NCI-H446 (cell line): ENCODE results near the gene COL19A1.
A peak's percentile ranks its signal among the peaks of the same experiment; 100 is the strongest.

Experiments used
- DNase-seq, 2 experiments: peaks; one replicate each; lab custom pipeline; 2025; lab: John Stamatoyannopoulos, UW

COL19A1 gene

DNA sequence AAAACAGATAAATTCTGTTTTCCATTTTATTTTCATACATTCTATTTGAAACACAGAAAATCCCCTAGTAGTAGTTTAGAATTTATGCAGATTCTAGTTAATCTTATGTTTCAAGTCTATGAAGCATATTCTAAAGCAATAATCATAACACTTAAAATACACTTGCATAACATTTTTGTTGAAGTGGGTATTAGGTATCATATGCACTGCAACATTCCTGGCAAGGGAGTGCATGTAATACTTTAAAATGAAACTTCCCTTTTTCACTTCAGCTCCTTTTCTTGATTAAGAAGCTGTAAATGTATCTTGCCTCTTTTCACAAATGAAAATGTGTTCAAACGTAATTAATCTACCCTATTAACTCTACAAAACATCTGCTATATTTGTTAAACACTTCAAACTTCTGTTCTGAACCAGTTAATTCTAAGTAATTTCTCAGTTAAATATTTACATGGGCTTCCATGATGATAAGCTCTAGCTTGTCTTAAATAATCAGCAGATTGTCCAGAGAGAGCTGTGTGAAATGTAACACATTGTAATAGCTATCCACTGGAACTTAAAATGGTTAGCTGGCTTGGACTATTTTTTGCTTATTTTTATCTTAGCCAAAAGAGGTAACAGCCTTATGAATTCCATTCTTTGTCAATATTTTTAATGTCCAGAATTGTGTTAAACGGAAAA is 192.8 kb downstream of the COL19A1 start:
- DNase-seq = no peak

- no peak for DNase-seq
Measured at GRCh38 chr6:70060680-70061079, 194.3 kb downstream of the COL19A1 start.

- DNase-seq = no peak
Measured at GRCh38 chr6:70061546-70061945, 195.2 kb downstream of the COL19A1 start.

DNA sequence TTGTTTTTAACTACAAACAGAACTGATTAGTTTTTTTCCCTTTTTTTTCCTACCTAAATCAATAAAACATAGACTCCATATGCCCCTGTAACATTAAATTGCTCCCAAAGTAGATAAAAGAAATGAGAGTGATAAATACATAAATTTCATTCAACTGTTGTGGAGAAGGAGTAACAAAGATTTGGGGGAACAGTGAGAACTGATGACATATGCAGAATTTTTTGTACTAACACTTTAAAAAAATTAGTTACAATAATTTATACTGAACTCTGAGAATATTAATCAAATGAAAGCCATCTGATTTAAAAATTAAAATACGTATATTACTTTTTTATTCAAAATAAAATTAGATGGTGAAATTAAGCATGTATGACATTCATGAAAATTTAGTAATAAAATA is 195.7 kb downstream of the COL19A1 start:
- DNase-seq = no peak

GRCh38 chr6:70072540-70073179 is 206.3 kb downstream of the COL19A1 start:
- DNase-seq = no peak

DNA sequence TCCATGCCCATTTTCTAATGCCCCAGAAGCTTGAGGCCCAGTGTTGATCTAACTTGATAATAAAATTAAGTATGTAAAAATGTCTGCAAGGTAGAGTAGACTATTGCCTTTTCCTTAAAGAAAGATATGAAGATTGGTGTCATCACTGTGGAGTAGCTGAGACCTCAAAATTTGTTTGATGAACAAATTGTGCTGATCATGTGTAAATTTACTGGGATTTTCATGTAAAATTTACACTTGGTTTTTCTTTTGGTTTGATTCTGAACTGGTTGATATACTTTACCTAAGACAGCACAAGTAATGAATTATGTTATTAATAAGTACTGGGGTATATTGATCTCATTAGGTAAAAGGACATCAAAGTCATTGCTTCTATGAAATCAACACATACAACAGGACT is 207.3 kb downstream of the COL19A1 start:
- no peak for DNase-seq

- DNase-seq = no peak
Measured at GRCh38 chr6:70079241-70079640, 212.9 kb downstream of the COL19A1 start.

DNA sequence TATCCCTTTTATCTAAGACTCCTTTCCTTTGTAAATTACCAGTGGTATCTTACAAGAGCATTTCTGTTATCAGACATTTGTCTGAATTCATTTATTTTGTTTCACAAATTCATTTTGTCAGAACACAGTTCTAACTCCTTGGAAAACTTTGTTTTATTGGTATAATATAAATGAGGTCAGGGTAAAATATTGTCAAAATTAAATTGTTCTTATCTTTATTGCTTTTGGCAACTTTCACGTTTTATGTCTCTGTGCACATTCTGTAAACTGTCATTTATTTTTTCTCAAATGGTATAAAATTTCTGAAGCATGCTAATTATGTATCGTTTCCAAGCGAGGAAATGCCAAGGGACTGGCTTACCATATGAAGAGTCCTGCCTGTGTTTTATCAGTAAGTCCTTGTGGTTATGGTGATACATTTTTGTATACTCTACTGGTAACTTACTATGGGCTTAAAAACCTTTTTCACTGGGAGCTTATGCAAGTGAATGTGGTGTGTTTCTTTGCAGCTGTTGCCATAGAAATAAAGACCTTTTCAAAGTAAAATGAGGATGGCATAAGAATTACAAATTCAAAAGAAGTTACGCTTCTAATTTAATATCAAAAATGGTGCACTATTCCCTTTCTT is 214.2 kb downstream of the COL19A1 start:
- DNase-seq = no peak

DNA sequence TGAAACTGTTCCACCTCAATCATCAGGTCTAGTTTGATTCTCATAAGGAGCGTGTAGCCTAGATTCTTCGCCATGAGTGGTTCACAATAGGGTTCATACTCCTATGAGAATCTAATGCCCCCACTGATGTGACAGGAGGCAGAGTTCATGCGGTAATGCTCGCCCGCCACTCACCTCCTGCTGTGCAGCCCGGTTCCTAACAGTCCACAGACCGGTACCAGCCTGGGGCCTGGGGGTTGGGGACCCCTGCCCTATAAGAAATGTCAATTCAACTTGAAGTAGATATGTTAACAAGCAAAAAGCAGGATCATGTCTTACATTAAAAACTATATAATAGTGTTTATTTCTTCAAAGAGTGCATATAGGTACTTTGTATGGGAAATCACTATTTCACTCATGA is 216.5 kb downstream of the COL19A1 start:
- DNase-seq = no peak

DNA sequence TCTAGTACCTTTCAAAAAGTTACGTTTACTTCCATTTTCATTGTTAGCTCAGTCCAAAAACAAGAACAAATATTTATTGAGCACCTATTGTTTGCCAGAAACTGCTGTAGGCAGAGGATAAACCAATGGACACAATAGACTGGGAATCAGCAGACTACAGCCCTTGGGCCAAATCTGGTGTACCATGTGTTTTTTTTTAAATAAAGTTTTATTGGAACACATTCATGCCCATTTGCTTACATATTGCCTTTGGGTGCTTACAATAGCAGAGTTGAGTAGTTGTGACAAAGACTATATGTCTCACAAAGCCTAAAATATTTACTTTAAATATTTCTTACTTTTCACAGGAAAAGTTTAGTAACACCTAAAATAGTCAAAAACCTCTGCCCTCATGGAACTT is 220.4 kb downstream of the COL19A1 start:
- DNase-seq = no peak

DNA sequence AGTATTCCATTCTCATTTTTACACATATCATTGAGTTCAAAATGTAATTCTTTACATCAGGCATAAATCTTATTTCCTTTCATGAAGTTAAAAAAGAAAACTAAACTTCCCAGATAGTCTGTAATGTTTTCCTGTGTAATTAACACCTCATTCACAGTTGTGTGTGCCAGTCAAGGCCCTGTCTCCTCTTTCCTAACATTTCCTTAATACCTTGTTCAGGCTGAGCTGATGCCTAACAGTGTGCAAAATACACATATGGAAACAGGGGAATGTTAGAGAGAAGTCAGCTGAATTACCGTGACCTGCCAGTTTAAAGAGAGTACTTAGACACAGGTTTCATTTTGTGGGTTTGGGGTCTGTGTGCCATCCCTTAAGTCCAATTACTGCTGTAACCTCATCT is 227.8 kb downstream of the COL19A1 start:
- no peak for DNase-seq

GRCh38 chr6:70099732-70100131 is 233.4 kb downstream of the COL19A1 start:
- peak in 1 of 2 experiments; percentile 51 for DNase-seq

DNA sequence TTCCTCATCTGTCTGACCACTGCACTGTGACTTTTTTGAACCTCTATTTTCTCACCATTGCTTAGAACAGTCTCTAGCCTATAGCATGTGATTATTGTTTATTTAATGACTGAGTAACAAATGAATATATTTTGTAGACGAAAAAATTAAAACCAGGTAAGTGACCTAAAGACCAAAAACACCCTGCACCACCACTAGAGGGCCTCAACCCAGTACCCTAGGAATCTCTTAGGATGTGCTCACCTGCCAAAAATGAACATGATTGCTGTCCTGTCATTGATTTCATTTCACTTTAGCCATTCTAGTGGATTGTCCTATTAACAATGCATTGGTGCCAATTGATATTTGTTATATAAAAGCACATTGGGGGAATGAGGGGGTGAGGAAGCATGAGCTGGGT is 237.4 kb downstream of the COL19A1 start:
- DNase-seq = no peak

DNA sequence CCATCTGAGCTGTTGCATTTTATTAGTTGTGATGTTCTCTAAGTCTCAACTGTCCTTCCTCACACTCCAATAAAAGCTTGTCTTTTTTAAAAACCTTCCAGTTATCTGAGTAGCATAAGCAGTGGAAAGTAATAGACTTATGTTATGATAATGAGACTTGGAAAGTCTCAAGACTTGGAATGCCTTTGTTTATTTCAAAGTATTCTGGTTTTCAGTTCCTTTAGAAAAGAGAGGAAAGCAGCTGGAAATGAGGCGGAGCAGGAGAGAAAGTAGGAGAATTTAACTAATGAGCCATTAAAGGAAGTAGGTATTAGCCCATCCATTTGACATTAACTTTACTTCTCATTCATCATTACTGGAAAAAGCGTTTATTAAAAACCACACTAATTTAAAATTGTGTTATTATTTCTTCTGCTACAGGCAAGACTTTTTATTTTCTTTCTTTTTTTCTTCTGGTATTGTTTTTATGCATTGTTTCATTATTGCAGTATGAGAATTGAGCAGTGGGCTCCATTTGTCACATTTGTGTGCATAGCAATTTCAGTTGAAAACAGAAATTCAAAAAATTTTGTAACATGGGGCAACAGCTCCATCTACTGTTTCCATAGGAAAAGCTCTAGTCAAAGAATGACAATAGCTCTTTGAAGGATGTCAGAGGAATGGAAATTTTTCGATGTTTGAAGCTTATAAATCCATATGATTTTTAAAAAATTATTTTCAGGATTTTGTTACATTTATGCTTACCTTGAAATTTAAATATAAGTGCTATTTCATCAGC is 241.7 kb downstream of the COL19A1 start:
- DNase-seq = peak; percentile 59 to 72

- no peak for DNase-seq
Measured at GRCh38 chr6:70110126-70111022, 244.0 kb downstream of the COL19A1 start.

- DNase-seq = no peak
Measured at GRCh38 chr6:70111737-70112136, 245.4 kb downstream of the COL19A1 start.

DNA sequence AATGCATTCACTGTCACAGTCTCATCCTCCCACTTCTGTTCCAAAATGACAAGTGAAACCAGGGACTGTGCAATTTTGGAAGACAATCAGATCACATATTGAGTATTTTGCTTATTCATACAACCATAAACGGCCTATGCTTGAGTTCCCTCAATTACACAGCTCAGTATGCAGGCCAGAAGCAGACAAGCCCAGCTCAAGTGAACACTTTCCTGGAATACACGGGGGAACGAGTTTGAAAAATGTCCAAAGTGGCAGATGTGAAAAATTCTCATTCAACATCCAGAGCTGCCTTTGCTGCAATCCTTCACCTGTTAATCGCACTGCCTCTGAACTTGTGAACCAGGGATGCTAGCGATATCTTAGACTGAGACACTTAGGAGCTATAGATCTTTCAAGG is 246.4 kb downstream of the COL19A1 start:
- DNase-seq = peak; percentile 72 to 89

DNA sequence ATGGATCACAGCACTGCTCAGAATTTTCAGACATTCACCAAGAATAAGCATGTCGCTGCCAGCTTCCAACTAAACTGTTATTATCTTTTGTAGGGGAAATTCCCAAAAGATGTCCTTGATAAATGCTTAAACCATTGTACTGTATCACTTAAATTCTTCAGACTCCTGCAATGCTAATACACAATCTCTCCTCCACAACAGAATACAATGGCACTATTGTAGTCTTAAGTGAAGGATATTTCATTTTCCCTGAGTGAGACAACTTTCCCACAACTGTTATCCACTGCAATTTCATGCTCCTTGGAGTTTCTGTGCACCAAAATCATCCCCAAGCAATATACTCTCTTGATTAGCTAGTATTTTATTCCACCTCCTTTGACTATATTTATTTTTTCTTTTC is 246.8 kb downstream of the COL19A1 start:
- DNase-seq = no peak

GRCh38 chr6:70118670-70119069 is 252.3 kb downstream of the COL19A1 start:
- DNase-seq = no peak

DNA sequence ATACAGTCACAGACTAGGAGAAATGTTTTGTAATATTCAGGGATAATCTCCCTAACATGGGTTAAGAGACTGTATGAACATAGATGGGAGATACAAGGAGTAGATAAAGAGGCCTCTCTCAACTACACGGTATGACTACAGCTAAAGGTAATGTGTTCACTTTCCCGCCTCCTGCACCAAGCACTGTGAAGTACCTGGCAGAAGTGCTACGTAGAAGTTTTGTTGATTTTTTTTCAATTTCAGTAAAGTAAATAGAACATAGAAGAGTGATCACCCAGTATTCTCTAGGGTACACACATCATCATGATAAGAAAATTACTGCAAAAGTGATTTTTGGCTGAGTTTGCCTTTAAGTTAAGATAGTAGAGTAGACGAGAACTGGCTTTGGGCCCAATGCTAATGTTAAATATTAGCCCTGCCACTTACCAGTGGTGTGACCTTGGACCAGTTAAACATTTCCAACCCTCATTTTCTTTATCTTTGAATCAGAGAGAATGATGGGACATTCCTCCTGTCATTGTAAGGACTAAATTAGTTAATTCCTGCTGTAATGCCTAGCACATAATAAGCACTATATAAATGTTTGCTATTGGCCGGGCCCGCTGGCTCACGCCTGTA is 253.0 kb downstream of the COL19A1 start:
- no peak for DNase-seq

GRCh38 chr6:70124443-70124842 is 258.1 kb downstream of the COL19A1 start:
- no peak for DNase-seq
